GM06990 (cell line): ENCODE data around the gene CCDC200.
"Not testable (repeated sequence)": the region's sequence is repeated elsewhere in the genome, so short reads cannot be mapped to it uniquely, and the experiment has no call there.

Experiments used
- DNase-seq: peaks from one replicate; pipeline ENCODE4 v3.0.0-alpha.2; 2011; ENCODE audit not compliant: insufficient read length; ENCODE audit errors: extremely low read depth
- H3K27me3 ChIP-seq: replicated peaks from 2 replicates; pipeline ENCODE4 v1.6.0; 2011; ENCODE audit warnings: low read length; ENCODE audit not compliant: control insufficient read depth, insufficient read depth
- H3K36me3 ChIP-seq: 2 replicates; pipeline ENCODE4 v1.5.1; 2011; ENCODE audit warnings: low read length; ENCODE audit not compliant: control insufficient read depth, insufficient read depth
- H3K4me3 ChIP-seq: replicated peaks from 2 replicates; pipeline ENCODE4 v1.5.1; 2011; ENCODE audit warnings: low read depth, mild to moderate bottlenecking, control low read depth, low read length
- TF ChIP-seq, protein P1 (sequence below): IDR thresholded peaks from 2 replicates; pipeline ENCODE4 v1.5.1; 2011; ENCODE audit warnings: low read length, control low read depth, mild to moderate bottlenecking, inconsistent platforms; ENCODE audit not compliant: insufficient read depth, poor library complexity, severe bottlenecking

Gene CCDC200

DNA sequence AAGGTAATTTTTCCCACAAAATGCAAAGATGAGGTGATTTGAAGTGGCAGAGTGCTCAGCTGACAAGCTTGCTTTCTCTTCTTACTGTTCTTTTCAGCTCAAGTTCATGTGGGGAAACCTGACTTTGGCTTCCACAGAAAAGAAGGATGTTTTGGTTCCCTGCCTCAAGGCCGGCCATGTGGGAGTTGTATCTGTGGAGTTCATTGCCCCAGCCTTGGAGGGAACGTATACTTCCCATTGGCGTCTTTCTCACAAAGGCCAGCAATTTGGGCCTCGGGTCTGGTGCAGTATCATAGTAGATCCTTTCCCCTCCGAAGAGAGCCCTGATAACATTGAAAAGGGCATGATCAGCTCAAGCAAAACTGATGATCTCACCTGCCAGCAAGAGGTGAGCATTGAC is 35.2 kb downstream of the CCDC200 start:
- DNase-seq = no peak
- Histone ChIP-seq H3K4me3 (no peak overlapping the region), H3K27me3 (no peaks in the 10 kb centered on the region), H3K36me3 (peaks cover 32% of the 10 kb centered on the region)
- TF ChIP-seq, protein P1, sequence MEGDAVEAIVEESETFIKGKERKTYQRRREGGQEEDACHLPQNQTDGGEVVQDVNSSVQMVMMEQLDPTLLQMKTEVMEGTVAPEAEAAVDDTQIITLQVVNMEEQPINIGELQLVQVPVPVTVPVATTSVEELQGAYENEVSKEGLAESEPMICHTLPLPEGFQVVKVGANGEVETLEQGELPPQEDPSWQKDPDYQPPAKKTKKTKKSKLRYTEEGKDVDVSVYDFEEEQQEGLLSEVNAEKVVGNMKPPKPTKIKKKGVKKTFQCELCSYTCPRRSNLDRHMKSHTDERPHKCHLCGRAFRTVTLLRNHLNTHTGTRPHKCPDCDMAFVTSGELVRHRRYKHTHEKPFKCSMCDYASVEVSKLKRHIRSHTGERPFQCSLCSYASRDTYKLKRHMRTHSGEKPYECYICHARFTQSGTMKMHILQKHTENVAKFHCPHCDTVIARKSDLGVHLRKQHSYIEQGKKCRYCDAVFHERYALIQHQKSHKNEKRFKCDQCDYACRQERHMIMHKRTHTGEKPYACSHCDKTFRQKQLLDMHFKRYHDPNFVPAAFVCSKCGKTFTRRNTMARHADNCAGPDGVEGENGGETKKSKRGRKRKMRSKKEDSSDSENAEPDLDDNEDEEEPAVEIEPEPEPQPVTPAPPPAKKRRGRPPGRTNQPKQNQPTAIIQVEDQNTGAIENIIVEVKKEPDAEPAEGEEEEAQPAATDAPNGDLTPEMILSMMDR = no peak

- H3K4me3 ChIP-seq, DNase-seq, H3K27me3 ChIP-seq: not testable (repeated sequence)
- H3K36me3 ChIP-seq = peaks cover 10% of the 10 kb centered on the region
Measured at GRCh38 chr17:43186656-43187055, 41.8 kb downstream of the CCDC200 start.

GRCh38 chr17:43183921-43184320 is 44.5 kb downstream of the CCDC200 start:
- Histone ChIP-seq H3K36me3 (peaks cover 5% of the 10 kb centered on the region), H3K27me3 (no peaks in the 10 kb centered on the region), H3K4me3 (no peak overlapping the region)
- DNase-seq = no peak
- TF ChIP-seq, protein P1 = no peak

GRCh38 chr17:43176119-43176570 is 52.3 kb downstream of the CCDC200 start:
- H3K36me3 ChIP-seq = peaks cover 6% of the 10 kb centered on the region
- TF ChIP-seq, protein P1 = no peak
- no peak overlapping the region for H3K4me3 ChIP-seq
- H3K27me3 ChIP-seq = no peaks in the 10 kb centered on the region
- DNase-seq = no peak

DNA sequence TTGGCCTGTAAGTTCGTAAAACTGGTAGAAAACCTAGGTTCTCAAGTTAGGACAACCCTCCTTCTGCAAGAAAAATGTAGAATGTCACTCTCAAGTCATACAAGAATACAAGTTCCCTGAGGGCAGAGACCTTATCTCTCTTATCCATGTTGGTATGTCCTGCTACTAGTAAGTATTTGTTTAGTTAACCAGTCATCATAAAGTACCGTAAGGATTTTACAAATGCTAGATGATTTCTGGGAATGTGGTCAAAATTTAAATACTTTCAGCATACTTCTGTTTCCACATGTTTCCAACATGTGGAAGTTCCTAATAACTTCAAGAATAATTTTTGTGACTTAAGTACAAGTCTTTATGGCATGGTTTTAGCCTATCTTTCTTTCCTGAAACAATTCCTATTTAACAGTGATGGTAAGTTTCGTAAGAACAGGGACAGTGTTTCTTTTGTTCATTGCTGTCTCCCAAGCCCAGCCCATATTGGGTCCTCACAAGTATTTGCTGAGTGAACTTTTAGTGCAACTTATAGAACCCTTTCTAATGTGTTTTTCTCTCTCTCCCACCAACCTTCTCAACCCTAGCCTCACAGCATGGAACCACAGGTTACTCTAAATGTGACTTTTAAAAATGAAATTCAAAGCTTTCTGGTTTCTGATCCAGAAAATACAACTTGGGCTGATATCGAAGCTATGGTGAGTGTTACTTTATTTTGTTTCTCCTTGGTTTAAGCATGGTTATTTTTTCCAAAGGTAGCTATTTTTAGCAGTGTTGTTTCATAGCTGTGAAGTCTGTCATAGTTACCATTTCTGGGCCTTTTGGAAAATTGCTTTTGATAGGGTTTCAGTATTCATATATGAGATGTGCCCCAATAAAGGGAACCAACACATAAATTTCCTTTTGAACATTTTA is 53.0 kb downstream of the CCDC200 start:
- peaks cover 1% of the 10 kb centered on the region for H3K36me3 ChIP-seq
- H3K4me3 ChIP-seq = no peak overlapping the region
- TF ChIP-seq, protein P1 = no peak
- DNase-seq = no peak
- H3K27me3 ChIP-seq = no peaks in the 10 kb centered on the region

DNA sequence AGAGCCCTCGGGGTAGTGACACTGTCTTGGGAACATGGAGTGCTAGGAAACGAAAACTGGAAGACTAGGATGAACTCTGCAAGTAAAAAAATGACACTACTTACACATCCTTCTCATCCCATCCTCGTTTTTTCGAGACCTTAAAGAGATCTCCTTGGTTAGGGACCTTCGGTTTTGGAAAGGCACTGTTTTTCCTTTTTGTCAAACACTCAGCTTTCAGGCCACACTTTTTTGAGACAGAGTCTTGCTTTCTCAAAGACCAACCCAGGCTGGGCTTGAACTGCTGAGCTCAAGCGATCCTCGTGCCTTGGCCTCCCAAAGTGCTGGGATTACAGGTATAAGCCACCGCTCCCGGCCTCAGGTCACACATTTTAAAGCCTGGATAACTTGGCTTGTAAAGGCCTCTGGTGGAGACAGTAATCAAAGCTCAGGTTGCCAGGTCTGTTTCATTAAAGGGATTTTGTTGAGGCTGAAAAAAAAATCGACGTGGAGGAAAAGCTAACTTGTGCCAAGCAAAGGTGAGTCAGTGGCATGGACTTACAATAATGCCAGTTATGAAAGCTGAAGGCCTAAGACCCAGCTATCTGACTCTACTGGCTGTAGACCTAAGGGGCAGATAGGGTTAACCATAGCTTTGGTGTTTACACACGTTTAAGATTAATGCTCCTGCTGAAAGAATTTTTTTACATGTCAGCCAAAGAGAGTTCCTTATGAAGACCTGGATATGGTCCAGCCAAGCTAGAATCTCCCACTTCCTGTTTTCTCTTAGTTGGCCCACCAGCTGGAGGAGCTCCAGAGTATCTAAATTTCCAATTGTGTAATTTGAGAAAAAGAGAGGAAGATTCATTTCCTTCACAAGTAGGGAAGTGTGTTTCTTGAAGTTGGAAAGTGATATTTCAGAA is 56.6 kb downstream of the CCDC200 start:
- Histone ChIP-seq H3K4me3 (peak overlapping the region; percentile 80), H3K27me3 (no peaks in the 10 kb centered on the region), H3K36me3 (no peaks in the 10 kb centered on the region; the same call in 1 of the 2 replicates)
- peak; percentile 20 for DNase-seq
- TF ChIP-seq, protein P1 = no peak
